ENCODE data around the gene ADAM12. TPM values are rescaled to one million over a fixed set of nuclear protein-coding genes. Genes with fewer than 3 reads are reported as not detected.

ADAM12 gene
- total and polyA plus RNA-seq, 2 donors (not counting 3 experiments of a cell fraction or from before 2014, with no cell fraction given): 0.22 to 0.33 TPM

DNA sequence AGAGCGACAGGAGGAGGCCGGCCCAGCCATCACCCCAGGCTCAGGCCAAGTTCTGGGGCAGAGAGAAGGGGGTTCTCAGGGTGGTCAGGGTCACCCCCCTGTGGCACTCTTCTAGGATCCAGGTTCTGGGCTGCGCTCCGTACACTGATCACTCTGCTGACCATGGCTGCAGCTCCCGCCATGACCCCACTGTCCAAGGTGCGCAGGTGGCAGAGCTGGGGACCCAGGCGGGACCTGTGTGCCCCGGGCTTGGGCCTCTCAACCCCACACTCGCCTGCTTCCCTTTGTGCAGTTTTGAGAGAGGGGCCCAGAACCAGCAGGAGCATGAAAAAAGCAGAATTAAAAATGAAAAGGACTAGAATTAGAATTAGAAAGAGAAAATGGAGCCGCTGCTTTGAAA lies 264.8 kb downstream of the ADAM12 start:
- no peak overlapping the region for H3K9ac ChIP-seq (replicated peaks; ENCODE audit: extremely low read depth, insufficient read depth, low read length)
- no peaks in the 10 kb centered on the region for H3K79me2 ChIP-seq (ENCODE audit: control insufficient read depth, insufficient read depth, low read length)
- CTCF ChIA-PET: interaction anchor here (1.1 kb wide), 1 partner anchor 16 kb away, joined by 3 read pairs; no protein-coding TSS in a partner anchor
- H3K9me1 ChIP-seq (replicated peaks; ENCODE audit: control insufficient read depth, extremely low read depth, insufficient read depth, low read length): no peaks in the 10 kb centered on the region
- no peak overlapping the region for H3K4me2 ChIP-seq (ENCODE audit: insufficient read depth, low read length)
- DNase-seq (ENCODE audit: low read depth, low spot score) (no peak), FAIRE-seq (no peak)
- H4K20me1 ChIP-seq (replicated peaks; ENCODE audit: control insufficient read depth, extremely low read depth, insufficient read depth, low read length): no peaks in the 10 kb centered on the region
- dilution Hi-C loops (cut with MboI; ENCODE audit: extremely low pct_ligation_motif_present, low sequenced_read_pairs): no loop called here
- no peaks in the 10 kb centered on the region for H3K9me3 ChIP-seq (replicated peaks; ENCODE audit: control insufficient read depth, insufficient read depth, low read length)
- H2AFZ ChIP-seq (ENCODE audit: low read depth, low read length): no peak overlapping the region
- BruUV-seq (replicated peaks): no TSS peak
- TF ChIP-seq POLR2AphosphoS5 (IDR thresholded peaks at IDR 0.05; ENCODE audit: insufficient read depth, low read depth, low read length) (no peak), MYC (IDR thresholded peaks at IDR 0.05; ENCODE audit: low read depth, low read length) (no peak), GATA2 (IDR thresholded peaks at IDR 0.05; ENCODE audit: insufficient read depth, insufficient read length, low read depth, low read length) (no peak), JUN (IDR thresholded peaks at IDR 0.05; ENCODE audit: borderline replicate concordance, insufficient read depth, insufficient read length, low read depth) (no peak), EZH2 (IDR thresholded peaks at IDR 0.05; ENCODE audit: borderline replicate concordance, low read depth, low read length, severe bottlenecking) (no peak)
- TF ChIP-seq, protein P1, sequence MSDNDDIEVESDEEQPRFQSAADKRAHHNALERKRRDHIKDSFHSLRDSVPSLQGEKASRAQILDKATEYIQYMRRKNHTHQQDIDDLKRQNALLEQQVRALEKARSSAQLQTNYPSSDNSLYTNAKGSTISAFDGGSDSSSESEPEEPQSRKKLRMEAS (IDR thresholded peaks at IDR 0.05; ENCODE audit: insufficient read depth, insufficient read length): no peak
- H3K36me3 ChIP-seq (ENCODE audit: control insufficient read depth in 2 of 2, extremely low read depth in 1 of 2, insufficient read depth in 2 of 2, low read length in 2 of 2): no peaks in the 10 kb centered on the region
- H3K27me3 ChIP-seq (ENCODE audit: control insufficient read depth in 2 of 2, insufficient read depth in 2 of 2, low read length in 2 of 2): no peaks in the 10 kb centered on the region
- H3K27ac ChIP-seq (ENCODE audit: insufficient read depth, low read depth, low read length): no peak overlapping the region
- intact Hi-C loops (cut with micrococcal nuclease): no loop called here
- no peak overlapping the region for H3K4me3 ChIP-seq (replicated peaks in 1 of 3; ENCODE audit: insufficient read depth in 1 of 3, low read depth in 1 of 3, low read length in 3 of 3)
- H3K4me1 ChIP-seq (ENCODE audit: control insufficient read depth, extremely low read depth, insufficient read depth, low read length): no peaks in the 10 kb centered on the region
- POLR2A ChIA-PET: interaction anchor here (0.6 kb wide), 1 partner anchor 150 kb away, joined by 3 read pairs; no protein-coding TSS in a partner anchor

DNA sequence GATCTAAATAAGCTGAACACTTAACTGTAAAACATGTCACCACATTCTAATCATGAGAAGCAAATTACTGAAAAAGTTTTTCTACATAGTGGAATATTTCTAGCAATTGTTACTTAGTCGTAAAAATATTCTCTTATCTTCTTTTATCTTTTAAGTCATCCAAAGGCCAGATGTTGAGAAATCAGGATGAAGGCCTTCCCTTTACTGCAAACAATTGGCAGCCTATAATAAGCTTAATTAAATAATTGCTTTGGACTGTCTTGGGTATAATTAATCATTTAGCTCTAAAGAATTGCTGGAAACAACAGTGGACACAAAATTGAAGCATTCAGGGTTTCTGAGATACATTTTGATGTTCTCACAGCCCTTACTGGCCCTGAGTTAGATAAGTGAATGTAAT lies 265.4 kb downstream of the ADAM12 start:
- no peak for DNase-seq (ENCODE audit: low read depth, low spot score)
- Histone ChIP-seq H3K36me3 (ENCODE audit: control insufficient read depth in 2 of 2, extremely low read depth in 1 of 2, insufficient read depth in 2 of 2, low read length in 2 of 2) (no peaks in the 10 kb centered on the region), H3K9me3 (replicated peaks; ENCODE audit: control insufficient read depth, insufficient read depth, low read length) (no peaks in the 10 kb centered on the region), H3K4me2 (ENCODE audit: insufficient read depth, low read length) (no peak overlapping the region), H2AFZ (ENCODE audit: low read depth, low read length) (no peak overlapping the region), H3K9ac (replicated peaks; ENCODE audit: extremely low read depth, insufficient read depth, low read length) (no peak overlapping the region), H3K4me3 (replicated peaks in 1 of 3; ENCODE audit: insufficient read depth in 1 of 3, low read depth in 1 of 3, low read length in 3 of 3) (no peak overlapping the region), H3K27ac (ENCODE audit: insufficient read depth, low read depth, low read length) (no peak overlapping the region), H3K27me3 (ENCODE audit: control insufficient read depth in 2 of 2, insufficient read depth in 2 of 2, low read length in 2 of 2) (no peaks in the 10 kb centered on the region), H3K79me2 (ENCODE audit: control insufficient read depth, insufficient read depth, low read length) (no peaks in the 10 kb centered on the region), H3K4me1 (ENCODE audit: control insufficient read depth, extremely low read depth, insufficient read depth, low read length) (no peaks in the 10 kb centered on the region), H4K20me1 (replicated peaks; ENCODE audit: control insufficient read depth, extremely low read depth, insufficient read depth, low read length) (no peaks in the 10 kb centered on the region), H3K9me1 (replicated peaks; ENCODE audit: control insufficient read depth, extremely low read depth, insufficient read depth, low read length) (no peaks in the 10 kb centered on the region)
- POLR2A ChIA-PET: interaction anchor here (0.6 kb wide), 1 partner anchor 149 kb away, joined by 3 read pairs; no protein-coding TSS in a partner anchor
- dilution Hi-C loops (cut with MboI; ENCODE audit: extremely low pct_ligation_motif_present, low sequenced_read_pairs): no loop called here
- no TSS peak for BruUV-seq (replicated peaks)
- intact Hi-C loops (cut with micrococcal nuclease): no loop called here
- TF ChIP-seq JUN (IDR thresholded peaks at IDR 0.05; ENCODE audit: borderline replicate concordance, insufficient read depth, insufficient read length, low read depth) (no peak), EZH2 (IDR thresholded peaks at IDR 0.05; ENCODE audit: borderline replicate concordance, low read depth, low read length, severe bottlenecking) (no peak), FOS (IDR thresholded peaks at IDR 0.05; ENCODE audit: borderline replicate concordance, insufficient read depth, low read length) (no peak), POLR2AphosphoS5 (IDR thresholded peaks at IDR 0.05; ENCODE audit: insufficient read depth, low read depth, low read length) (no peak), GATA2 (IDR thresholded peaks at IDR 0.05; ENCODE audit: insufficient read depth, insufficient read length, low read depth, low read length) (no peak), MYC (IDR thresholded peaks at IDR 0.05; ENCODE audit: low read depth, low read length) (no peak), POLR2A (IDR thresholded peaks at IDR 0.05; ENCODE audit: low read depth, low read length) (no peak)
- TF ChIP-seq, protein P2, sequence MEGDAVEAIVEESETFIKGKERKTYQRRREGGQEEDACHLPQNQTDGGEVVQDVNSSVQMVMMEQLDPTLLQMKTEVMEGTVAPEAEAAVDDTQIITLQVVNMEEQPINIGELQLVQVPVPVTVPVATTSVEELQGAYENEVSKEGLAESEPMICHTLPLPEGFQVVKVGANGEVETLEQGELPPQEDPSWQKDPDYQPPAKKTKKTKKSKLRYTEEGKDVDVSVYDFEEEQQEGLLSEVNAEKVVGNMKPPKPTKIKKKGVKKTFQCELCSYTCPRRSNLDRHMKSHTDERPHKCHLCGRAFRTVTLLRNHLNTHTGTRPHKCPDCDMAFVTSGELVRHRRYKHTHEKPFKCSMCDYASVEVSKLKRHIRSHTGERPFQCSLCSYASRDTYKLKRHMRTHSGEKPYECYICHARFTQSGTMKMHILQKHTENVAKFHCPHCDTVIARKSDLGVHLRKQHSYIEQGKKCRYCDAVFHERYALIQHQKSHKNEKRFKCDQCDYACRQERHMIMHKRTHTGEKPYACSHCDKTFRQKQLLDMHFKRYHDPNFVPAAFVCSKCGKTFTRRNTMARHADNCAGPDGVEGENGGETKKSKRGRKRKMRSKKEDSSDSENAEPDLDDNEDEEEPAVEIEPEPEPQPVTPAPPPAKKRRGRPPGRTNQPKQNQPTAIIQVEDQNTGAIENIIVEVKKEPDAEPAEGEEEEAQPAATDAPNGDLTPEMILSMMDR (IDR thresholded peaks at IDR 0.05; ENCODE audit: extremely low read depth in 1 of 2, insufficient read depth in 1 of 2, low read depth in 1 of 2, low read length in 2 of 2): no peak
- TF ChIP-seq, protein P1 (IDR thresholded peaks at IDR 0.05; ENCODE audit: insufficient read depth, insufficient read length): no peak
- CTCF ChIA-PET: interaction anchor here (1.1 kb wide), 1 partner anchor 16 kb away, joined by 3 read pairs; no protein-coding TSS in a partner anchor
- no peak for FAIRE-seq
